SW480 (cell line): ENCODE data around the gene PCSK2.

ENCODE experiments used
- DNase-seq: peaks from one replicate; pipeline ENCODE4 v3.0.0-alpha.2; 2016; ENCODE audit warnings: low spot score

Gene PCSK2

DNA sequence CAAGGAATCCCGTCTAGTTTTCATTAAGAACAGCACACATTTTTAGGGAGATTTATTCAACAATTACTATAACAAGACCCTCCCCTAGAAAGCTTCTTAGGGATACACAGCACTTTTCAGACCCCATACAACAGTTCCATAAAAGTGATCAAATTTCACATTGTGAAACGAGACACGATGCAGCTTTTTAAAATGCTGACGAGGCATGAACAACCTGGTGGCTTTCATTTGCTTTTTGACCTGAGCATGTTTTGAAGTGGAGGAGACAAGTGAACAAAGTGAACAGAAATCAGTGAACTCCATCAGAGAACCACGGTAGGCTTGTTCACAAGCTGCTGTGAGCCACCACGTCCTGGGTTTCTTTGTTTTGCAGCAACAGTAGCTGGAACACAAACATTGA lies 112.2 kb downstream of the PCSK2 start:
- DNase-seq, result no peak

DNA sequence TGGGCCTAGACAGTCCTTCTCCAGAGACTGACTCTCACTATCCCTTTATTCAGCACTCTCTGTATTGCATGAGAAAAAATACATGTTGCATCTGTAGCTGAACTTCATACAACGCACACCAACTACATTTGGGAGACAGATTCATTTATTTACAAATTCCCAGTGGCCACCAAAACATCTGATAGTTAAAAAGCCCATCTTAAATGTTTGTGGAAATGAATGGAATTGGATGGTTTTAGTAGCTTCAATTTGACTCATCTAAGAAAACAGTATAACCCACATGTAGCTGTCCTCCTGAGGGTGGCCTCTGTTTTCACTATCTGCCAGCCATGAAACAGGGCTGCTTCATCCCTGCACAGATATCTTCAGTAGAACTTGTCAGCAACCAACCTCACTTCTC lies 116.3 kb downstream of the PCSK2 start:
- DNase-seq, result no peak

DNA sequence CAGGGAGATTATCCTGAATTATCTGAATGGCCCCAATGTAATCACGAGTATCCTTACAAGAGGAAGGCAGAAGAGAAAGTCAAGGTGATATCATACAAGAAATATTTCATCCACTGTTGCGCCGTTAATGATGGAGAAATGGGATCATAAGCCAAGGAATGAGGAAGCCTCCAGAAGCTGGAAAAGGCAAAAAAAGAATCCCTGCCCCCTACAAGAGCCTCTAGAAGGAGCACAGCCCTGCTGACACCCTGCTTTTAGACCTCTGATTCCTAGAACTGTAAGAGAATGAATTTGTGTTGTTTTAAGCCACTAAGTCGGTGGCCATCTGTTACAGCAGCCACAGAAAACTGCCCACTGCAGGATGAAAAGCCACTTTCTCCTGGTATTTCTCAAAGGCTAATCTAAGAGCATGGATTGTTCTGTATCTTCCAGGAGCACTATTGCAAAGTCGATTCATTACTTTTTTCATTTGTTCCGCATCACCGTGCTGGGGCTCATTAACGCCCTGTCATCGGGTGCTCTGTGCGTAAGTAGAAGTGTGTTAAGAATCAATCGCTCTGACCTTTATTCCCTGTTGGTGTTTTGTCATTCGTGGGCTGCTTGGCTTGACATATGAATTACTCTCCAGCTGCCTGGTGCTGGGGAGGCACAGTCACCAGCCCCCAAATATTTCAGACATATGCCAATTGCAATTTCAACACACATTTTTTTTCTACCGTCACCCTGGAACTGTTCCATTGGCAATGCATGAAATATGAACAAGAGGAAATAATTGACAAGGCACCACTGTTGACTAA lies 117.0 kb downstream of the PCSK2 start:
- no peak for DNase-seq

DNA sequence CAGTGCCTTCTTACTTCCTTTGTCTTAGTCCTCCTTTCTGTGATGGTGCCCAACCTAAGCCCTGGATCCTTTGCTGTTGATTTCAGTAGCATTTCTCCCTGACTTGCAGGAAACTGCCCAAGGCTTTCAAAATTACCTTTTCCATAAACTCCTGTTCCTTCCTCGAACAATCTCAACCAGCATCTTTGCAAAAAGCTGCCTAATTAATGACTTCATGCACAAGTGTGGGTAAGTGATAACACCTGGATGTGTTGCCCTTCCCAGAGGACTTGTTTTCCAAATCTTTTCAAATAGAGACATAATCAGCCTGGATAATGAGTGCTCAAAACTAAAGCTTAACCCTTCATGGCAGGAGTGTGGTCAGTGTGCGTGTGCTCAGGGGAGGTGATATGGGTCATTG lies 118.0 kb downstream of the PCSK2 start:
- no peak for DNase-seq

DNA sequence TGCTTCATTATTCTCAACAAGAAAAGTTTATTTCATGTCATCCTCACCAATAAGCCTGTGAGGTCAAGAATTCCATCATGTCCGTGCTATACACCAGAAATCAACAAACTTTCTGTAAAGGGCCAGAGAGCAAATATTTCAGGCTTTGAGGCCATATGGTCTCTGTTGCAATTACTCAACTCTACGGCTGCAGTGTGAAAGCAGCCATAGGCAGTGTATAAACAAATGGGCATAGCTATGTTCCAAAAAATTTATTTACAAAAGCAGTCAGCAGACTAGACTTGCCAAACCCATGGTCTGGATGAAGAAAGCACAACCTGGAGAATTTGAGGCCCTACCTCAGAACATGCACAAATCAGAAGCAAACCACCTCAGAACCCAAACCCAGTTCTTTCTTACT lies 118.5 kb downstream of the PCSK2 start:
- no peak for DNase-seq

DNA sequence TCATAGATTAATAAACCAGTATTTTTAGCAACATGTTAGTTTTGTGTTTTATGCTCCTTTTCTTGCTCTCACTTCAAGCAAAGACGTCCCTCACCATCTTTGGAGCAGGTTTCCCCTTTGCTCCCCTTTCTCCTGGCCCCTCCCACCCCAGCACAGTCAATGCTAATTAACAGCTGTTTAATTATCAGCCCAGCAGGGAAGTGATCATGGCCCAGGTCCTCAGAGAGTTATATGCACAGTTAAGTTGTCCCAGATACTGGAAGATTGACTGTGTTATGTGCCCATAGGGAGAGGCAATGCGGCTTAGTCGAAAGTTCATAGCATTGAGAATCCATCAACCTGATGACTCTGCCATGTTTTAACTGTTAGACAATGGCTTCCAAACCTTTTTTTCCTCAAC lies 123.5 kb downstream of the PCSK2 start:
- no peak for DNase-seq

DNA sequence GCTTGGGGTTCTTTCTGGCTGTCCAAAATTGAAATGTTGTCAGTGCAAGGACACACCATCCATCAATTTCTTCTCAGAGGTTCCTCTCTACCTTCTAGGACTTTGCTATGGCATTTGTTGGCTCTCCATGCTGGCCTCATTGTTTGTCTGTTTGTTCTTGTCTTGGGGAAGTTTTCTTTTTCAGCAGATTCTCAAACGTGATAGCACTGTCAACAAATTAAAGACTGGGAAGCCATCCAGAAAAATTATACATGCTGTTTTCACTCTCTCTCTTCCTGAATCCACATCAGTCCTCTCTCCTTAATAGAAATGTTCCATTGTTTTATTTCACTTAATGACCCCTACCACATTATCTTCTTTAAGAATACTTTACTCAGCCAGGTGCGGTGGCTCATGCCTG lies 130.4 kb downstream of the PCSK2 start:
- no peak for DNase-seq

DNA sequence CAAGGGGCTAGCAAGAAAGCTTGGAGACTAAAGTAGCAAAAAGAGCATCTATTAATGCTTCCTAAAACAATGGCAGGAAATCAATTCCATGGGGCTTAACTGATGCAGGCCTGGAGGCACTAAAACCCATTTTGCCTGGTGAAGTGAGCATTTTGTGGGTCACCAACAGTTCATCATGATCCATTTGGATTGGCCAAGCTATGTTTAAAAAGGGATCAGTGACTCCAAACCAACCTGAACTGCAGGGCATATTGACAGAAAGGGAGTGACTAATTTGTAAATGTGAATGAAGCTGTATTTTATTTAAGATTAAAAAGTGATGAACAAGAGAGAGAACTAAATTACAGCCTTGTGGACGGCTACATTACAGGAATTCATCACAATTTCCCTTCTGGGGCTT lies 132.0 kb downstream of the PCSK2 start:
- no peak for DNase-seq

DNA sequence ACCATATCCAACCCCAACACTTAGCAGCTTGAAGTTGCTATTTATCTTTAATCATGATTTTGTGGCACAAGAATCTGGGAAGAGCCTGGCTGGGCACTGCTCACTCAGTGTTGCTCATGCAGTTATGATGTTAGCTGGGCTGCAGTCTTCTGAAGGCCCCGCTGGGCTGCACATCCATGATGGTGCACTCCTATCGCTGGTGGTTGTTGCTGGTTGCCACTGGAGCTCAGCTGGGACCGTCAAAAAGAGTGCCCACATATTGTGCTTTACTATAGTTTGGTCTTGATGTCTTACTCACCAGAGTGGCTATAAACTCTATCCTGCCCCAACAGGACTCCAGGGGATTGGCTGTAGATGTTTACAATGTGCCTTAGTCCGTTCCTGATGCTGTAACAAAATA lies 137.8 kb downstream of the PCSK2 start:
- no peak for DNase-seq

DNA sequence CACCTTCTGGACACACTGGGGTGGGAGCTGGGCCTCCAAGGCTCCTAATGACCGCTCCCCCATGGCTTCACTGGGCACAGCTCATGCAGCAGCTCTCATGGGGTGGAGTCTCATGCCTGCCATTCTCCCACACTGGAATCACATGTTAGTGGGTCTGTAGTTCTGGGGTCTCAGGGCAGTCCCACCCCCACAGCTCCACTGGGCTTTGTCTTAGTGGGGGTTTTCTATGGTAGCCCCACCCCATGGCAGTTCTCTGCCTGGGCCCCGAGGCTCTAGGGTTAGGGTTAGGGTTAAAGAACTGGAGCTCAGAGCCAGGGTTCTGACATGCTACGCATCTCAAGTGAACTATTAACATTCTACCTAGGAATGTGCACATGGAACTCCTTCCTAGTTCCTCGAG lies 139.0 kb downstream of the PCSK2 start:
- DNase-seq, result no peak

DNA sequence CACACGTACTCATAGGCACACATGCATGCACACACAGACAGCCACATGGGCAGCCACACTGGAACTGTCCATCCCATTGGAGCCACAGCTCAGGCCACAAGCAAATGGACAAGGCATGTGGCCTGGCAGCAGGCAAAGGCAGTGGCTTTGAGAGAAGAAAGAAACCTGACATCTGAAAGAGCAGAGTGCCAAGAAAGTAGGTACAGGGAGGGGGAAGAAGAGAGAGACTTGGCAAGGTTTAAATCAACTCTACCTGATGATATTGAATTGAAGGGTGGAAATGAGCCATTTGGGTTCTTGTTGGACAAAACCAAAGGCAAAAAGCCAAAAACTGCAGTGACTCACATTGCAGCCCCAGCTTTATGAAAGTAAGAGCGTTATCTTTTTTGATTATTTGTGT lies 142.7 kb downstream of the PCSK2 start:
- DNase-seq, result no peak

DNA sequence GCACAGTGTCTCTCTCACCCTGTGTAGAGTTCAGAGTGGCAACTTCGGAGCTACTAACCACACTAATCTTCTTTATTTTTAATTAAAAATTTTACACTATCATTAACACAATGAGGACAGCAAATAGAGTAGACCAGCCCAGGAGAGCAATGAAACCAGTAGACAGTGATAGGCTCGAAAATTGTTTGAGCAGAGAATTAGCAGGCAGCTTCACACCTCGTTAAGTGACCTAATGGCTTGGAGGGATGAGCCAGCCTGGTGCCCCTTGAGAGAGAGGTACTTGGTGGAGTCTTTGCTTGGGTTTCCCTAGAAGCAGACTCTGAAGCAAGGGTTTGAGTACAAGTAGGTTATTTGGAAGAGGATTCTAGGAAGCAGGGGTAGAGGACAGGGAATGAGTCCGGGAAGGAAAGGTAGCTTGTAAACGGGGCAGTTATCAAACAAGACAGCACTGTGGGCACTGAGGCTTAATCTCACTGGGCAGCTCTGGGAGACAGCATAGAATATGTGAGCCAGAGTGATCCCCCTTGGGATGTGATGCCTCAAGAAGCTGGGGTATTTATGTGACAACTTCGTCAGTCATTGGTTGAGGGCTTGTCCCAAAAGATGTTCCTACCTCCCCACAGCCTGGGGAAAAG lies 146.1 kb downstream of the PCSK2 start:
- DNase-seq, result no peak

DNA sequence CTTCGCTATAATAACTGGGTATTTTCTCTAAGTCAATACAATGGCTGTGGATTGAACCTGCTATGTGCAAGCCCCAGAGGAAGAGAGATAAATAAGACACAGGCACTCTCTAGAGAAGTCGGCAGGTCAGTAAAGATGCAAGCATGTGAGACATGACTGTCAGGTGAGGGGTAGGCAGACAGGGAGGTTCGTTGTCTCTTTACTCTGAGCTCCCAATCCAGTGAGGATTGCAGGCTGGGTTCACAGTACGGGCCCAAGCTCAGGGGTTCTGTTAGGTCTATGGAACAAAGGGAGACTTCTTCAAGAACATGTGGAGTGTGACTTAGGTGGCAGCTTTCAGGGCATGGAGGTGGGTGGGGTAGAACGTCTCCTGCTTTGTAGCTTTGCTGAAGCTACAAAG lies 147.2 kb downstream of the PCSK2 start:
- DNase-seq, result no peak

DNA sequence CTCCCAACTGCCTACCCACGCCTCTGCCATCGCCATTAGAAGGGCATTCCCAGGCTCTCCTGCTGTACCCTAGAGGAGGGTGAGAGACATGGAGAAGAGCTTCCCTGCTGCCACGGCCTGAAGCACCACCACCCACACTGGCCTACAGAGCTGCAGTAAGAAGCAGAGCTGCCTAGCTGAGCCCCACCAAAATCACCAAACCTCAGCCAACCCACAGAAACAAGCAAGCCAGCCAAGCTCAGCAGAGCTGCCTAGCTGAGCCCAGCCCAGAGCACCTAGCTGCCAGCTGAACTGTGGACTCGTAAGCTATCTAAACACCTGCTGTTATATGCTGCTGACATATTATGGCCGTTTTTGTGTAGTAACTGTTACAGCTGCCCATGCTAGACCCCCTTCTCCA lies 149.2 kb downstream of the PCSK2 start:
- DNase-seq, result no peak

DNA sequence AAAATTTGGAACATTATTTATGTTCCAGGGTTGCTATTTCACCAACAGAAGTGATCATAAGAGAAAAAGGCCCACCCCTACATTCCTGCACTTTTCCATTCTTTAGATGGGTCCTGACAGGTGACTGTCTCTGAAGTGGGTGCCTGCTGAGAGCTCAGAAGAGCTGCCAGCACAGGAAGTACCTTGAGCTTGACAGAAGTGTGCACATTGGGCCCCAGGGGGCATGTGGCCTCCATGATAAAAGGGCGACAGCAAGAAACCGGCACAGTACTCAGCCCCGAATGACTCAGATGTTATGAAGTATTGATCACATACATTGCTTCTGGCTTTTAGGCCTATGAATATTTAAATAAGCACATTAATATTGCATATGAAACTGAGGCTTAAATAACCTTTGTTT lies 150.4 kb downstream of the PCSK2 start:
- no peak for DNase-seq

DNA sequence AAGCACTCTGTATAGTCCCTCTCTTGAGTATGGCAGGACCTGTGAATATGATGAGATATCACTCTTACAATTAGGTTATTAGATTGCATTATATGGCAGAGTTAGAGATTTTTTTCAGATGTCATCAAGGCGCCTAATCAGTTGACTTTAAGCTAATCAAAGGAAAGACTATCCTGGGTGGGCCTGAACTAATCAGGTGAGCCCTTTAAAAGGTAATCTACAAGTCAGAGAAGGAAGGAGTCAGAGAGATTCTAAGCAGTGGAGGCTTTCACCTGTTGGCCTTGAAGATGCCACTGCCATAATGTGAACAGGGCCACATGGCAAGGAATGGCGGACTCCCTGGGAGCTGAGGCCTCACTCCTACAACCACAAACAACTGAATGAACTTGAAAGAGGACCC lies 152.8 kb downstream of the PCSK2 start:
- DNase-seq, result no peak

DNA sequence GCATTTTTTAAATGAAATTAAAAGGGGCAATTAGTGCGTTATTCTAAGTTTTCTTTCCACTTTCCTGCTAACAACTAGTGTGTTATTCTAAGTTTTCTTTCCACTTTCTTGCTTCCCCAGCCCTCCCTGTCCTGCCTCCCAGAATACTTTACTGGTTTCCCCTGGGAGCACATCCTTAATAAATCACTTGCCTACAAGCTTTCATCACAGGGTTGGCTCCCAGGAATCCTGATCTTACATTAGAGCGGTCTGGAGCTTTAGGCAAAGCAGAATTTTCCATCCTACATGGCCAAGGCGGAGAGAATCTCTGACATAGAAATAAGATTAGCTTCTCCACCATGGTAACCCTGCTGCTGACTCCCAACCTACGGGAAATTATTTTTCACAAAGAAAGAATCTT lies 154.0 kb downstream of the PCSK2 start:
- no peak for DNase-seq

DNA sequence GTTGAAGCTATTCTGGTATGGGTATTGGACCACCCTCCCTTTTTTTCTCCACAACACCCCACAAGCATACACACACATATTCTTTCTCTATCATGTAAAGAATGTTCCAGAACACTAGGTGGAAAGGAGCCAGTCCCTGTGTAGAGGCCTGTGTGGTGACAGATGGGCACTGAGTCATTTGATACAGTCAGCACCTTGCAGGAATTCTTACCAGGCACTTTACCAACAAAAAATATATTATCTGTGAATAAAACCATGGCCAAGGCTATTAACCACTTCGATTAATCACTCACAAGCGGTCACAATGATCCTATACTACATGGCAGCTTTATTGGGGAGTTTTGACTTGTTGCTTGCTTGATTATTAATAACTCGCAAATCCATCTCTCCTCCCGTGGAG lies 154.9 kb downstream of the PCSK2 start:
- no peak for DNase-seq

DNA sequence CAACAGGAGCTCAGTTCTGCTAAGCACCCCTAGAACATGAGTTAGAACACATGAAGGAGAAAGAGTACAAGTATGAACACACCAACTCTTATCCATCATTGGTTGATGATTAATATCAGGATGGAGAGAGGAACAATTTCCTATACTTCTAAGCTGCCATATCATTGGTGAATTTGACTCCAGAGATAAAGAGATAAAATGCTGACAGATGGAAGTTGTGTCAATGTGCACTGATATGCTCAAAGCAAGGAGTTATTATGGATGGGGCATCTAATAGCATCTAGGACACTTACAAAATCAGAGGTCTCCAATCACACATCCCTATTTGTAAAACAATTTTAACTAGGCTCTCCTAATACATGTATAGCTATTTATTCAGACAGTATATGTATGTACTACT lies 159.0 kb downstream of the PCSK2 start:
- no peak for DNase-seq

DNA sequence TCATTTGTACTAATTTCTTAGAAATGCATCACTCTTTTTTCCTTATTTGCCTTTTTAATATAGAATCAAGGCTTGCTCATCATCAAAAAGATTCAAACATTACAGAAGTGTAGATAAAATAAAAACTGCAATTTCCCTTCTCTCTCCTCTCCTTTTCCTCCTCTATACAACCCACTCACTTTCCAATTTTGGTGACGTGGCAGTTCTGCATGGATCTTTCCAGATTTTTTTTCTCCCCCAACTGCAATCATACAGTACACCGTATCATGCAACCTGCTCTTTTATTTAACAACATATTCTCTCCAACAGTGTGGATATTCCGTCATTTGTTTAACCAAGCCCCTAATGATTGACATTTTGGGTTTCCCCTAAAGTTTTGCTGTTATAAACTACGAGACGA lies 163.8 kb downstream of the PCSK2 start:
- no peak for DNase-seq

DNA sequence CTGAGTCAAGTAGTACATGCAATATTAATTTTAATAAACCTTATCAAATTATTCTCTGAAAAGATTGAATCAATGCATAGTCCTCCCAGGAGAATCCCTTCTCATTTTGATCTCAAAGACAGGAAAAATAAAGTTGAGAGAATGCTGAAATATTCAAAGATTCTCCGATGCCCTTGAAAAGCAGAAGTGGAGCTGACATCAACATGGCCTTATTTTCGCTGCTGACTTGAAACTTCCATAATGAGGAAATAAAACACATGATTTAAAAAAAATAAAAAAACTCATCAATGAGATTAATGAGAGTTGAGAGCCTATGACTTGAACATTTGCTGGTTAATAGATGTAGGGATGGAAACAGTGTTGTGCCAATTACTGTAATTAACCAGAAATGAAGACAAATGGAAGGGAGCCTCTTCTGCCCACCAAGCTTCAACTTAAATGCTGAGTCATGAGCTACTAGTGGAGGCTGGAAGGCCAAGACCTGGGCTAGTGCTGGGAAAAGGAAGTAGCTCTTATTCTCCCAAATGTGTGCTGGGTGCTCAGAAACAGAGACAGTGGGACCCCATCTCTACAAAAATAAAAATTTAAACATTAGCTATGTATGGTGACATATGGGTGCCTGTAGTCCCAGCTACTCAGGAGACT lies 164.4 kb downstream of the PCSK2 start:
- no peak for DNase-seq

DNA sequence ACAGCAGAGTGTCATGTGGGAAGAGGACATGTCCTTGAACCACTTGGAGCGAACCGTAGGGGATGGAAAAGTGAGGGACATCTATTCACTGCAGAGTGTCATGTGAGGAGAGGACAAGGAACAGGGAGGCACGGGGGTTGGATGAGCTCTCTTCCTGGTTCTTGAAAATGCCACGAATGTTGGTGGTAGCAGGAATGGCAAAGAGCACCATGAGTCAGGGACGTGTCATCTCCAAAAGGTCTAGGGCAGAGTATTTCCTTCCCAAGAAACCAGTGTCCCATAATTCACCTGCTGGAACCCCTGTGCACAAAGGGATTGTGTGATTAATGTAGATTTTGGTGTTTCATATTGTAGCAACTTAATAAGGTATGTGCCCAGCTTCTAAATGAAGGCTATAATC lies 167.6 kb downstream of the PCSK2 start:
- no peak for DNase-seq

DNA sequence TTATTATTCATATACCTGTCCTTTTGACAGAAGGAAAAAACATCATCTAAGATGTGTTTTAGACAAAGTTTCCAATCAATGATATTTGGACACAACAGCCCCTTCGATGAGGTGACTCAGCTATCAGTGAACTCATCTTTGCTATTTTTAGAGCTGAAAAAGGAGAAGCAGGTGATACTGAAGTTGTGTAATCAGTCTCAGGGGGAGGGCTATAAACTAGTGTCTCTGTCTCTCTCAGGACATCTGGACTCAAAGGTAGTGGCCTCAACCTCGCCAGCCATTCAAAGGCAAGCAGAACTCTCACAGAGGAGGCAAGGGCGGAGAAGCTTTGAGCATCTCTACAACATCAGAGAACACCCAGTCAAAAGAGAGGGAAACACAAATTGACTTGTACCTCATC lies 168.9 kb downstream of the PCSK2 start:
- no peak for DNase-seq
